H1 (cell line): ENCODE results near the gene RBM15B. TPM values are rescaled to one million over a fixed set of nuclear protein-coding genes. Genes with fewer than 3 reads are reported as not detected.

Experiments
- E2F6 ChIP-seq: IDR thresholded peaks from 2 replicates; pipeline ENCODE4 v1.6.1; 2012; ENCODE audit warnings: inconsistent platforms
- GTF2F1 ChIP-seq: IDR thresholded peaks from 2 replicates; pipeline ENCODE4 v1.6.1; 2012; ENCODE audit warnings: low read depth, low read length, improper control_type of control experiment, borderline replicate concordance
- MAX ChIP-seq: IDR thresholded peaks from 2 replicates; pipeline ENCODE4 v1.6.1; 2012; ENCODE audit warnings: inconsistent platforms
- RFX5 ChIP-seq: IDR thresholded peaks from 2 replicates; pipeline ENCODE4 v1.6.1; 2011; ENCODE audit warnings: low read depth, low read length, improper control_type of control experiment, borderline replicate concordance
- SIN3A ChIP-seq, 2 experiments: IDR thresholded peaks in 1 of 2; conservative IDR thresholded peaks in 1 of 2; 2 replicates each; pipeline ENCODE4 v1.6.1; 2011 to 2012; ENCODE audit warnings: low read length in 2 of 2, improper control_type of control experiment in 1 of 2, low read depth in 1 of 2, mild to moderate bottlenecking in 1 of 2
- polyA plus RNA-seq, 7 experiments: library from polyadenylated mRNA; depleted of rRNA in 3 of 7; stranded (reverse) in 5 of 7; unstranded in 2 of 7; fragments of >200 nt in 5 of 7; fragments of 200-250 nt in 2 of 7; gene quantifications; 1 replicate in 5 of 7; 2 replicates in 1 of 7; 4 replicates in 1 of 7; pipeline versions ENCODE4 v1.2.1 to v1.2.3, GENCODE V29; 2011 to 2013; ENCODE audit warnings: missing spikeins in 2 of 7, mixed read lengths in 2 of 7
- total RNA-seq: library from RNA; stranded (reverse); fragmentation: NEBNext Ultra II Directional; extraction: Animal tissue kit (Norgen Biotek cat#: 25700); gene quantifications from 2 replicates; pipeline ENCODE4 v1.2.1, GENCODE V29; 2021

The RBM15B gene
- total and polyA plus RNA-seq, 2 of the 8 experiments (the other 6 are each of a cell fraction or from before 2014, with no cell fraction given) = 22.2 to 59.1 TPM

- TF ChIP-seq SIN3A (conservative IDR thresholded peaks at IDR 0.05 in 1 of 2, IDR thresholded peaks at IDR 0.05 in 1 of 2; ENCODE audit: low read depth in 1 of 2, low read length in 2 of 2) (no peak), MAX (no peak), GTF2F1 (no peak), E2F6 (no peak), RFX5 (no peak)
Measured at GRCh38 chr3:51436998-51437639, 46.0 kb downstream of the RBM15B start (continued).
